ENCODE data around the gene TNKS1BP1.
"Not testable (repeated sequence)": the region's sequence is repeated elsewhere in the genome, so short reads cannot be mapped to it uniquely, and the experiment has no call there.

The TNKS1BP1 gene

DNA sequence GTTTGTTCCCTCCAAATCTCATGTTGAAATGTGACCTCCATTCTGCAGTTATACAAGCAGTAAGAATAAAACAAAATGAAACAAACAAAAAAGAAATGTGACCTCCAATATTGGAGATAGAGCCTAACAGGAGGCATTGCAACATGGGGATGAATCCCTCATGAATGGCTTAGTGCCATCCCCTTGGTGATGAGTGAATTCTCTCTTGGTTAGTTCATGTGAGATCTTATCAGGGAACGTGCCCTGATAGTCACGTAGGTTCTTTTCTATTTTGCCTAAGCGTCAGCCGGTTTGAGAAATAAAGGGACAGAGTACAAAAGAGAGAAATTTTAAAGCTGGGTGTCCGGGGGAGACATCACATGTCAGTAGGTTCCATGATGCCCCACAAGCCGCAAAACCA lies 43.2 kb downstream of the TNKS1BP1 start:
- H2BK15ac ChIP-seq (ENCODE audit: low read length); H3K9me3 ChIP-seq (replicated peaks in 1 of 2; ENCODE audit: control insufficient read depth in 2 of 2, insufficient read depth in 1 of 2, low read depth in 1 of 2, low read length in 2 of 2); H3K4ac ChIP-seq (ENCODE audit: low read length); H3K4me3 ChIP-seq (ENCODE audit: low read length in 2 of 2); H2AK5ac ChIP-seq (ENCODE audit: low read depth, low read length); H3K9ac ChIP-seq (ENCODE audit: low read depth, low read length, poor library complexity); H3K14ac ChIP-seq (ENCODE audit: low read length); H2BK12ac ChIP-seq (ENCODE audit: low read length); DNase-seq (ENCODE audit: low spot score); H4K8ac ChIP-seq (ENCODE audit: low read depth, low read length); H3K4me1 ChIP-seq (ENCODE audit: control insufficient read depth in 2 of 2, insufficient read depth in 1 of 2, low read depth in 1 of 2, low read length in 2 of 2); H3K4me2 ChIP-seq (ENCODE audit: insufficient read depth, low read length, poor library complexity, severe bottlenecking); H2BK120ac ChIP-seq (ENCODE audit: low read depth, low read length); H2BK5ac ChIP-seq (ENCODE audit: low read length); H3K27ac ChIP-seq (replicated peaks; ENCODE audit: low read length); H3K79me1 ChIP-seq (ENCODE audit: low read depth, low read length); H3K27me3 ChIP-seq (ENCODE audit: control insufficient read depth in 3 of 3, insufficient read depth in 3 of 3, low read depth in 1 of 3, low read length in 3 of 3); H3K23ac ChIP-seq (ENCODE audit: low read depth, low read length, poor library complexity); H4K91ac ChIP-seq (ENCODE audit: low read depth, low read length, poor library complexity); H3K36me3 ChIP-seq (replicated peaks in 1 of 2; ENCODE audit: control insufficient read depth in 2 of 2, insufficient read depth in 2 of 2, low read length in 2 of 2); H2AFZ ChIP-seq (ENCODE audit: low read length); H3K18ac ChIP-seq (ENCODE audit: low read length): not testable (repeated sequence)
- no CpG with 5 or more reads among the region's 6 CpGs for WGBS, 2 donors (ENCODE audit: extremely low coverage in 2 of 2, insufficient read length in 2 of 2, insufficient replicate concordance in 1 of 2)

DNA sequence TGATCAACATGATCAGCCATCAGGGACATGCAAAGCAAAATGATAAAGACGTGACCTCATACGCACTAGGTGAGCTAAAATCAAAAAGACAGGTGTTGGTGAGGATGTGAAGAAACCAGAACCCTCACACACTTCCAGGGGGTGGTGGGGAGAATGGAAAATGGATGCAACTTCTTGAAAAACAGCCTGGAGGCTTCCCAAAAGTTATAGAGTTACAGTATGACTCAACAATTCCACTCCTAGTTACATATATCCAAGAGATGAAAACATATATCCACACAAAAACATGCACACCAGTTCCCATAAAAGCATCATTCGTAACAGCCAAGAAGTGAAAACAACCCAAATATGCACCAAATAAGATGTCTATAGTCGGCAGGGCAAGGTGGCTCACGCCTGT lies 45.6 kb downstream of the TNKS1BP1 start:
- no peak overlapping the region for H3K14ac ChIP-seq (ENCODE audit: low read length)
- no peak overlapping the region for H2AFZ ChIP-seq (ENCODE audit: low read length)
- no peak overlapping the region for H3K4me3 ChIP-seq (ENCODE audit: low read length in 2 of 2)
- H3K4me1 ChIP-seq (ENCODE audit: control insufficient read depth in 2 of 2, insufficient read depth in 1 of 2, low read depth in 1 of 2, low read length in 2 of 2), result peaks cover 7 to 9% of the 10 kb centered on the region in 2 donors
- no peak overlapping the region for H2BK120ac ChIP-seq (ENCODE audit: low read depth, low read length)
- H2AK5ac ChIP-seq (ENCODE audit: low read depth, low read length), result no peak overlapping the region
- H4K91ac ChIP-seq (ENCODE audit: low read depth, low read length, poor library complexity), result no peak overlapping the region
- no CpG with 5 or more reads among the region's 5 CpGs for WGBS, 2 donors (ENCODE audit: extremely low coverage in 2 of 2, insufficient read length in 2 of 2, insufficient replicate concordance in 1 of 2)
- H3K23ac ChIP-seq (ENCODE audit: low read depth, low read length, poor library complexity), result no peak overlapping the region
- no peak overlapping the region for H2BK12ac ChIP-seq (ENCODE audit: low read length)
- no peak overlapping the region for H3K9ac ChIP-seq (ENCODE audit: low read depth, low read length, poor library complexity)
- no peak overlapping the region for H3K27ac ChIP-seq (replicated peaks; ENCODE audit: low read length)
- H3K27me3 ChIP-seq (ENCODE audit: control insufficient read depth in 3 of 3, insufficient read depth in 3 of 3, low read depth in 1 of 3, low read length in 3 of 3), result peaks cover 0 to 3% (median 0%) of the 10 kb centered on the region in 3 experiments
- H3K79me1 ChIP-seq (ENCODE audit: low read depth, low read length), result no peaks in the 10 kb centered on the region
- no peak overlapping the region for H3K18ac ChIP-seq (ENCODE audit: low read length)
- H2BK5ac ChIP-seq (ENCODE audit: low read length), result no peak overlapping the region
- DNase-seq (ENCODE audit: low spot score), result no peak
- no peak overlapping the region for H4K8ac ChIP-seq (ENCODE audit: low read depth, low read length)
- H3K36me3 ChIP-seq (replicated peaks in 1 of 2; ENCODE audit: control insufficient read depth in 2 of 2, insufficient read depth in 2 of 2, low read length in 2 of 2), result no peaks in the 10 kb centered on the region
- H3K9me3 ChIP-seq (replicated peaks in 1 of 2; ENCODE audit: control insufficient read depth in 2 of 2, insufficient read depth in 1 of 2, low read depth in 1 of 2, low read length in 2 of 2), result no peaks in the 10 kb centered on the region
- H3K4me2 ChIP-seq (ENCODE audit: insufficient read depth, low read length, poor library complexity, severe bottlenecking), result no peak overlapping the region
- H2BK15ac ChIP-seq (ENCODE audit: low read length), result no peak overlapping the region
- H3K4ac ChIP-seq (ENCODE audit: low read length), result no peak overlapping the region

DNA sequence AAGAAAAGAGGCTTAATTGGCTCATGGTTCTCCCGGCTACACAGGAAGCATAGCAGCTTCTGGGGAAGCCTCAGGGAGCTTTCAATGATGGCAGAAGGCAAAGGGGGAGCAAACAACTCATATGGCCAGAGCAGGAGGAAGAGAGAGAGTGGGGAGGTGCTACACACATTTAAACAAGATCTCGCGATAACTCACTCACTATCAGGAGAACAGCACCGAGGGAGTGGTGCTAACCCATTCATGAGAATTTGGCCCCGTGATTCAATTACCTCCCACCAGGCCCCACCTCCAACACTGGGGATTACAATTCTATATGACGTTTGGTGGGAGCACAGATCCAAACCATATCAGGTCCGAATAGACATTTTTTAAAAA lies 46.0 kb downstream of the TNKS1BP1 start:
- H3K4me2 ChIP-seq (ENCODE audit: insufficient read depth, low read length, poor library complexity, severe bottlenecking), result no peak overlapping the region
- H2BK12ac ChIP-seq (ENCODE audit: low read length), result no peak overlapping the region
- H3K14ac ChIP-seq (ENCODE audit: low read length), result no peak overlapping the region
- no peak overlapping the region for H2BK5ac ChIP-seq (ENCODE audit: low read length)
- H3K9ac ChIP-seq (ENCODE audit: low read depth, low read length, poor library complexity), result no peak overlapping the region
- H3K36me3 ChIP-seq (replicated peaks in 1 of 2; ENCODE audit: control insufficient read depth in 2 of 2, insufficient read depth in 2 of 2, low read length in 2 of 2), result no peaks in the 10 kb centered on the region
- no peak overlapping the region for H3K23ac ChIP-seq (ENCODE audit: low read depth, low read length, poor library complexity)
- H3K27me3 ChIP-seq (ENCODE audit: control insufficient read depth in 3 of 3, insufficient read depth in 3 of 3, low read depth in 1 of 3, low read length in 3 of 3), result peaks cover 0 to 1% (median 0%) of the 10 kb centered on the region in 3 experiments
- no peak overlapping the region for H3K18ac ChIP-seq (ENCODE audit: low read length)
- no CpG with 5 or more reads among the region's 7 CpGs for WGBS, 2 donors (ENCODE audit: extremely low coverage in 2 of 2, insufficient read length in 2 of 2, insufficient replicate concordance in 1 of 2)
- no peak overlapping the region for H2BK120ac ChIP-seq (ENCODE audit: low read depth, low read length)
- H4K91ac ChIP-seq (ENCODE audit: low read depth, low read length, poor library complexity), result no peak overlapping the region
- H3K4ac ChIP-seq (ENCODE audit: low read length), result no peak overlapping the region
- no peak overlapping the region for H3K27ac ChIP-seq (replicated peaks; ENCODE audit: low read length)
- no peaks in the 10 kb centered on the region for H3K79me1 ChIP-seq (ENCODE audit: low read depth, low read length)
- no peak for DNase-seq (ENCODE audit: low spot score)
- H3K9me3 ChIP-seq (replicated peaks in 1 of 2; ENCODE audit: control insufficient read depth in 2 of 2, insufficient read depth in 1 of 2, low read depth in 1 of 2, low read length in 2 of 2), result peaks cover 0 to under 1% of the 10 kb centered on the region in 2 donors
- peak overlapping the region; percentile 88 for H2AFZ ChIP-seq (ENCODE audit: low read length)
- no peak overlapping the region for H2BK15ac ChIP-seq (ENCODE audit: low read length)
- no peak overlapping the region for H2AK5ac ChIP-seq (ENCODE audit: low read depth, low read length)
- no peak overlapping the region for H4K8ac ChIP-seq (ENCODE audit: low read depth, low read length)
- H3K4me1 ChIP-seq (ENCODE audit: control insufficient read depth in 2 of 2, insufficient read depth in 1 of 2, low read depth in 1 of 2, low read length in 2 of 2), result peaks cover 5 to 7% of the 10 kb centered on the region in 2 donors
- H3K4me3 ChIP-seq (ENCODE audit: low read length in 2 of 2), result no peak overlapping the region

GRCh38 chr11:57277845-57278720 lies 46.7 kb downstream of the TNKS1BP1 start:
- Histone ChIP-seq H3K27me3 (ENCODE audit: control insufficient read depth in 3 of 3, insufficient read depth in 3 of 3, low read depth in 1 of 3, low read length in 3 of 3) (peaks cover 0 to 3% (median 0%) of the 10 kb centered on the region in 3 experiments), H3K4me2 (ENCODE audit: insufficient read depth, low read length, poor library complexity, severe bottlenecking) (peak overlapping the region; percentile 39), H2AK5ac (ENCODE audit: low read depth, low read length) (no peak overlapping the region), H3K79me1 (ENCODE audit: low read depth, low read length) (no peaks in the 10 kb centered on the region), H3K9ac (ENCODE audit: low read depth, low read length, poor library complexity) (no peak overlapping the region), H3K9me3 (replicated peaks in 1 of 2; ENCODE audit: control insufficient read depth in 2 of 2, insufficient read depth in 1 of 2, low read depth in 1 of 2, low read length in 2 of 2) (peaks cover 0 to 5% of the 10 kb centered on the region in 2 donors), H2BK15ac (ENCODE audit: low read length) (no peak overlapping the region), H2BK12ac (ENCODE audit: low read length) (no peak overlapping the region), H3K36me3 (replicated peaks in 1 of 2; ENCODE audit: control insufficient read depth in 2 of 2, insufficient read depth in 2 of 2, low read length in 2 of 2) (no peaks in the 10 kb centered on the region), H3K27ac (replicated peaks; ENCODE audit: low read length) (no peak overlapping the region), H4K91ac (ENCODE audit: low read depth, low read length, poor library complexity) (no peak overlapping the region), H3K14ac (ENCODE audit: low read length) (no peak overlapping the region), H3K4me3 (ENCODE audit: low read length in 2 of 2) (peak overlapping the region in 1 of 2 donors; percentile 6), H3K18ac (ENCODE audit: low read length) (no peak overlapping the region), H2BK5ac (ENCODE audit: low read length) (no peak overlapping the region), H2AFZ (ENCODE audit: low read length) (peak overlapping the region; percentile 88), H4K8ac (ENCODE audit: low read depth, low read length) (no peak overlapping the region), H3K4ac (ENCODE audit: low read length) (no peak overlapping the region), H3K23ac (ENCODE audit: low read depth, low read length, poor library complexity) (no peak overlapping the region), H2BK120ac (ENCODE audit: low read depth, low read length) (no peak overlapping the region), H3K4me1 (ENCODE audit: control insufficient read depth in 2 of 2, insufficient read depth in 1 of 2, low read depth in 1 of 2, low read length in 2 of 2) (peaks cover 4 to 5% of the 10 kb centered on the region in 2 donors)
- WGBS, 2 donors (ENCODE audit: extremely low coverage in 2 of 2, insufficient read length in 2 of 2, insufficient replicate concordance in 1 of 2), result no CpG with 5 or more reads among the region's 14 CpGs
- peak; percentile 70 for DNase-seq (ENCODE audit: low spot score)
